ENCODE results near the gene FCHSD2.

Gene FCHSD2

GRCh38 chr11:73141309-73142127 lies 600 bp downstream of the FCHSD2 start:
- peak; percentile 83 for DNase-seq
- H3K36me3 ChIP-seq = no peaks in the 10 kb centered on the region; the same call in 1 of the 2 replicates
- H3K4me3 ChIP-seq (ENCODE audit: low read depth, low read length) = peak overlapping the region; percentile 90
- no peaks in the 10 kb centered on the region for H3K9me3 ChIP-seq
- H3K27me3 ChIP-seq = no peaks in the 10 kb centered on the region
- no peak for TF ChIP-seq CTCF (IDR thresholded peaks at IDR 0.05; ENCODE audit: low read depth, low read length)
- peaks cover 5% of the 10 kb centered on the region; the same call in 1 of the 2 replicates for H3K4me1 ChIP-seq

- peaks cover 5% of the 10 kb centered on the region; the same call in 1 of the 2 replicates for H3K4me1 ChIP-seq
- no peak for TF ChIP-seq CTCF (IDR thresholded peaks at IDR 0.05; ENCODE audit: low read depth, low read length)
- H3K9me3 ChIP-seq = no peaks in the 10 kb centered on the region
- peak overlapping the region; percentile 90 for H3K4me3 ChIP-seq (ENCODE audit: low read depth, low read length)
- H3K27me3 ChIP-seq = no peaks in the 10 kb centered on the region
- H3K36me3 ChIP-seq = no peaks in the 10 kb centered on the region; the same call in 1 of the 2 replicates
- no peak for DNase-seq
These were observed 1.1 kb downstream of the FCHSD2 start for GRCh38 chr11:73141031-73141308.

GRCh38 chr11:73140213-73141030 lies 1.7 kb downstream of the FCHSD2 start:
- Histone ChIP-seq H3K27me3 (no peaks in the 10 kb centered on the region), H3K36me3 (no peaks in the 10 kb centered on the region; the same call in 1 of the 2 replicates), H3K4me1 (peaks cover 5% of the 10 kb centered on the region; the same call in 1 of the 2 replicates), H3K4me3 (ENCODE audit: low read depth, low read length) (peak overlapping the region; percentile 90), H3K9me3 (no peaks in the 10 kb centered on the region)
- peak; percentile 46 for DNase-seq
- no peak for TF ChIP-seq CTCF (IDR thresholded peaks at IDR 0.05; ENCODE audit: low read depth, low read length)

GRCh38 chr11:73139476-73140198 lies 2.5 kb downstream of the FCHSD2 start:
- Histone ChIP-seq H3K27me3 (no peaks in the 10 kb centered on the region), H3K4me1 (peaks cover 5% of the 10 kb centered on the region; the same call in 1 of the 2 replicates), H3K4me3 (ENCODE audit: low read depth, low read length) (peak overlapping the region; percentile 90), H3K9me3 (no peaks in the 10 kb centered on the region), H3K36me3 (no peaks in the 10 kb centered on the region; the same call in 1 of the 2 replicates)
- no peak for DNase-seq
- TF ChIP-seq CTCF (IDR thresholded peaks at IDR 0.05; ENCODE audit: low read depth, low read length) = no peak

GRCh38 chr11:73137944-73138274 lies 4.2 kb downstream of the FCHSD2 start:
- Histone ChIP-seq H3K9me3 (no peaks in the 10 kb centered on the region), H3K4me3 (ENCODE audit: low read depth, low read length) (no peak overlapping the region), H3K27me3 (no peaks in the 10 kb centered on the region), H3K4me1 (no peaks in the 10 kb centered on the region), H3K36me3 (no peaks in the 10 kb centered on the region; the same call in 1 of the 2 replicates)
- DNase-seq = no peak
- TF ChIP-seq CTCF (IDR thresholded peaks at IDR 0.05; ENCODE audit: low read depth, low read length) = no peak
